Left ventricle myocardium inferior (tissue), 1 donor: ENCODE data around the gene LOX. TPM values are rescaled to one million over a fixed set of nuclear protein-coding genes. Genes with fewer than 3 reads are reported as not detected.
A peak's percentile ranks its signal among the peaks of the same experiment; 100 is the strongest.

Experiments
- DNase-seq: peaks from one replicate; pipeline ENCODE4 v3.0.0-alpha.2; 2020
- H3K27ac ChIP-seq: fragments of 200-600 bp; replicated peaks from 2 replicates; pipeline ENCODE4 v1.8.0; 2021
- H3K27me3 ChIP-seq: fragments of 200-600 bp; 2 replicates; pipeline ENCODE4 v1.8.0; 2021; ENCODE audit warnings: low read depth
- H3K36me3 ChIP-seq: fragments of 200-600 bp; 2 replicates; pipeline ENCODE4 v1.8.0; 2021
- H3K4me1 ChIP-seq: fragments of 200-600 bp; 2 replicates; pipeline ENCODE4 v1.8.0; 2021
- H3K4me3 ChIP-seq: fragments of 200-600 bp; 2 replicates; pipeline ENCODE4 v1.8.0; 2021; ENCODE audit warnings: mild to moderate bottlenecking, moderate library complexity
- H3K9me3 ChIP-seq: fragments of 200-600 bp; replicated peaks from 2 replicates; pipeline ENCODE4 v1.8.0; 2021
- intact Hi-C: fragments of 100-400 bp; cut with micrococcal nuclease; formaldehyde crosslinking; loops from one replicate; pipeline ENCODE4 v1.11.0; 2022
- total RNA-seq: library from RNA; stranded (reverse); fragmentation: NEBNext Ultra II Directional; extraction: Animal tissue kit (Norgen Biotek cat#: 25700); gene quantifications from one replicate; pipeline ENCODE4 v1.2.1, GENCODE V29; 2021
- TF ChIP-seq, protein P1 (sequence below): fragments of 200-600 bp; IDR thresholded peaks from 2 replicates; pipeline ENCODE4 v1.8.0; 2021; ENCODE audit warnings: antibody characterized with exemption, mild to moderate bottlenecking, borderline replicate concordance
- donor health status: DM: no; HTN: yes; CAD: no; lungs with severe emphysema.

The LOX gene
- total RNA-seq, 1 donor from 2014 or later: 4.4 TPM

DNA sequence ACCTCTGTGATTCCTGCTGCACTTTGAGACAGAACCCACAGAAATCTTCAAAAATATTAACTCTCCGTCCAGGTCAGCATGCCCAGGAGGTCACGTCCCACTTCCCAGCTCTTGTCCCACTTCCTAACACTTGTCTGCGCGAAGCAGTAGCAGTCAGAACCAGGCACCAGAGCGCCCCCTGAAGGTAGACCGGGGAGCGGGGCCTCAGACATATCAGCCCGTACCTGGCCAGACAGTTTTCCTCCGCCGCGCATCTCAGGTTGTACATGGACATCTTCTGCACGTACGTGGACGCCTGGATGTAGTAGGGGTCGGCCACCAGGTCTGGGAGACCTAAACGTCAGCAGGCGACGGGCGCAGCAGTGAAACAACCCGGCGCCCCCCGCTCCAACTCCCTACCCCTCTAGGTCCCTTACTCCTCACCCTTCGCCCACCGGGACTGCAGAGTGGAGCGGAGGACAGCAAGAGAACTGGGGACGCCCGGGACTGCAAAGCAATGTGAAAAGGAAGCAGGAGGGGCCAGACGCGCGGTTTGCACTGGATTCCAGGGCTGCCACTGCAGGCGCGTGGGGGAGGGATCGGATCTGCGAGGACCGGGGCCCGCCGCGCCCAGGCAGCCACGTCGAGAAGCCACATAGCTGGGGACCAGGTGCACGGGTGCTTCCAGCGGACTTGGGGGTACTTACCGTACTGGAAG lies 1.2 kb downstream of the LOX start:
- TF ChIP-seq, protein P1, sequence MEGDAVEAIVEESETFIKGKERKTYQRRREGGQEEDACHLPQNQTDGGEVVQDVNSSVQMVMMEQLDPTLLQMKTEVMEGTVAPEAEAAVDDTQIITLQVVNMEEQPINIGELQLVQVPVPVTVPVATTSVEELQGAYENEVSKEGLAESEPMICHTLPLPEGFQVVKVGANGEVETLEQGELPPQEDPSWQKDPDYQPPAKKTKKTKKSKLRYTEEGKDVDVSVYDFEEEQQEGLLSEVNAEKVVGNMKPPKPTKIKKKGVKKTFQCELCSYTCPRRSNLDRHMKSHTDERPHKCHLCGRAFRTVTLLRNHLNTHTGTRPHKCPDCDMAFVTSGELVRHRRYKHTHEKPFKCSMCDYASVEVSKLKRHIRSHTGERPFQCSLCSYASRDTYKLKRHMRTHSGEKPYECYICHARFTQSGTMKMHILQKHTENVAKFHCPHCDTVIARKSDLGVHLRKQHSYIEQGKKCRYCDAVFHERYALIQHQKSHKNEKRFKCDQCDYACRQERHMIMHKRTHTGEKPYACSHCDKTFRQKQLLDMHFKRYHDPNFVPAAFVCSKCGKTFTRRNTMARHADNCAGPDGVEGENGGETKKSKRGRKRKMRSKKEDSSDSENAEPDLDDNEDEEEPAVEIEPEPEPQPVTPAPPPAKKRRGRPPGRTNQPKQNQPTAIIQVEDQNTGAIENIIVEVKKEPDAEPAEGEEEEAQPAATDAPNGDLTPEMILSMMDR: peak; percentile 76
- H3K9me3 ChIP-seq: no peaks in the 10 kb centered on the region
- no peaks in the 10 kb centered on the region for H3K36me3 ChIP-seq
- H3K27ac ChIP-seq: peak overlapping the region; percentile 72
- peaks cover 32% of the 10 kb centered on the region for H3K27me3 ChIP-seq
- H3K4me1 ChIP-seq: peaks cover 26% of the 10 kb centered on the region
- intact Hi-C loops: no loop called here
- DNase-seq: peak; percentile 71
- peak overlapping the region; percentile 75 for H3K4me3 ChIP-seq

- Histone ChIP-seq H3K4me3 (peak overlapping the region; percentile 75), H3K36me3 (no peaks in the 10 kb centered on the region), H3K4me1 (peaks cover 26% of the 10 kb centered on the region), H3K27ac (no peak overlapping the region), H3K9me3 (no peaks in the 10 kb centered on the region), H3K27me3 (peaks cover 32% of the 10 kb centered on the region)
- TF ChIP-seq, protein P1: no peak
- intact Hi-C loops: no loop called here
- DNase-seq: no peak
Observed at GRCh38 chr5:122076050-122076461, 2.0 kb downstream of the LOX start.

GRCh38 chr5:122073864-122074263 lies 4.2 kb downstream of the LOX start:
- no peaks in the 10 kb centered on the region for H3K9me3 ChIP-seq
- H3K4me1 ChIP-seq: peaks cover 26% of the 10 kb centered on the region
- H3K27ac ChIP-seq: no peak overlapping the region
- TF ChIP-seq, protein P1: no peak
- intact Hi-C loops: no loop called here
- H3K36me3 ChIP-seq: peaks cover 5% of the 10 kb centered on the region
- peaks cover 24% of the 10 kb centered on the region for H3K27me3 ChIP-seq
- DNase-seq: no peak
- no peak overlapping the region for H3K4me3 ChIP-seq

GRCh38 chr5:122073018-122073417 lies 5.0 kb downstream of the LOX start:
- peaks cover 17% of the 10 kb centered on the region for H3K27me3 ChIP-seq
- no peak overlapping the region for H3K27ac ChIP-seq
- H3K4me1 ChIP-seq: peaks cover 18% of the 10 kb centered on the region
- H3K4me3 ChIP-seq: no peak overlapping the region
- H3K36me3 ChIP-seq: peaks cover 5% of the 10 kb centered on the region
- H3K9me3 ChIP-seq: no peaks in the 10 kb centered on the region
- intact Hi-C loops: no loop called here
- TF ChIP-seq, protein P1: no peak
- no peak for DNase-seq

- H3K27me3 ChIP-seq: no peaks in the 10 kb centered on the region
- TF ChIP-seq, protein P1: no peak
- DNase-seq: no peak
- intact Hi-C loops: no loop called here
- no peaks in the 10 kb centered on the region for H3K4me1 ChIP-seq
- no peaks in the 10 kb centered on the region for H3K9me3 ChIP-seq
- no peak overlapping the region for H3K27ac ChIP-seq
- peaks cover 5% of the 10 kb centered on the region for H3K36me3 ChIP-seq
- H3K4me3 ChIP-seq: no peak overlapping the region
Observed at GRCh38 chr5:122067390-122067789, 10.7 kb downstream of the LOX start.
